Hematopoietic multipotent progenitor cell treated with erythropoietin and hydrocortisone succinate and interleukin-3 and kit ligand, for 6 days (in vitro differentiated cells): ENCODE results near the gene MAPKAPK5.

Experiments
- DNase-seq: peaks from one replicate; pipeline ENCODE4 v3.0.0-alpha.2; 2015

The MAPKAPK5 gene

DNA sequence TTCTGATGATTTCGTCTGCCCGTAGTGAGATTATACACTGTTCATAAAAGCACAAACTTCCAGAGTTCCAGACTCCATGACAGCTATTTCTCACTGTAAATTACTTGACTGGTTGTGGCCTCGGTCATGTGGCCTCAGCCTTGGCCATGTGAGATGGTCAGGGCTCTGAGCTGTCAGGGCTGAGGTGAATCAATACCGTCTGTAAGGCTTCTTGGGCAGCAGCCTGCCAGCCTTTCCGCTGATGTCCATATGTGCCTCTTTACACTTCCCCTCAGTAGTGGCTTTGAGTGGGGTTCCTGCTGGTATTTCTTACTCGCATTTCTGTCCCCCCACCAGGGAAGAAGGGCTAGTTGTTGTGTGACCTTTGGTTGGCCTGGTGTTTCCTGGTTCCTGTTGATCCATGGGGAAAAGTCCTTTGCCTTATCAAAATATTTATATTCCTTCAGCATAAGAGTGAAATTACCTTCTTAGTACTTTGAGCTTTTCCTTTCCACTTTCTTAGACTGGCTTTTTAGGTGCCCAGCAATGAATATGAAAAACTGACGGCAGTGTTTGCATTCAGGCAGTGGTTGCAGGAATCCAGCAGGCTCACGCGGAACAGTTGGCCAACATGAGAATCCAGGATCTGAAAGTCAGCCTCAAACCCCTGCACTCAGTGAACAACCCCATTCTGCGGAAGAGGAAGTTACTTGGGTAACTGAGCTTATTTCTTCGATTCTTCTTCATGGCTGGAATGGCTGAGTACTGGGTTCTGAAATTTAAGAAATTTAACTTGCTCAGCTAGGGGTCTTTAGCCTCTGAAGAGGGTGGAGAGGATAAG is 46.1 kb downstream of the MAPKAPK5 start:
- no peak for DNase-seq

DNA sequence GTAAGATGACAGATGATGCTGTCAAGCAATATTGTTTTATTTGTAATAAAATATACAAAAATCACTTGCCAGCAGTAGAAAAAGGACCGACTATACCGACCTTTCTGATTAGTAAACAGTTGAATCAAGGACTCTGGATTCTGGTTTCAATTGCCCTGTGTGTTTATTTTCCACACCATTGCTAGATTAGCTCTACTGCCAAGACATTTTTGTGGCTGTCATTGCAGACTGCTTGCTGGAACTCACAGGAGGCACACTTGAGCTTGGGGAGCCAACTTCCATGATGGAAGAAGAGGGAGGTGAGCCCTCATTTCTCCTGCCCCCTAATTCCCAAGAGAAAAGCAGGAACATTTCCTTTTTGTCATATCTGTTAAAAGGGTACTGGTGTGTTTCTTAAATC is 51.3 kb downstream of the MAPKAPK5 start:
- no peak for DNase-seq

DNA sequence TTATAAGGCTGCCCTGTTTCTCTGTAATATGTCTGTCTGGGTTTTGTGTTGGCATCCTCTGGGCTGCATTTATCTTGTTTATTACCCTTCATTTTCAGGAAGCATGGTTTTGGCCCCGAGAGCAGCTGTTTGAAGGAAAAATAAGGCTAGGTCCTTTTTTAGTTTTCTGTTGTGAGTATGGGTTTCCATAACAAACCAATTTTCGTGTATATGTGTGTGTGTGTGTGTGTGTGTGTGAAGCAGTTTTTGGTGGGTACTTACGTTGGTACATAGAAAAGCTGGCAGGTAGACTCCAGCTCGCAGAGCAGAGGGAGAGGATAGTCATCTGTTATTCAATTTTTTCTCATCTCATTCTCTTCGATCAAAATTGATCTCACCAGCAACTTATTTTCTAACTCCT is 52.5 kb downstream of the MAPKAPK5 start:
- no peak for DNase-seq

DNA sequence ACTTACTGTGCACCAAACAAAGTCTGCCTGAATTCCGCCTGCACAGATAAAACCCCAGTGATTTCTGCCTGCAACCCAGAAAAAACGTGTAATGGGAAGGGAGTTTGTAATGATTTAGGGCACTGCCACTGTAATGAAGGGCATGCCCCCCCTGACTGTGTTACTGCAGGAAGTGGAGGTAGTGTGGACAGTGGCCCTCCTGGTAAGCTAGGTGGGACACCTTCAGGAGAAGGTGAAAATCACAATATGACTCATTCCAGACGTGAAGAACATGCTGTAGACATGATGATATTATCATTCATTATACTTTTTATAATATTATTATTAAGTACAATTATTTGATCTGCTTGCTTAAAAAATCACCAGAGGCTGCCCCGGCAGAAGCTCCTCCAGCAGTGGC is 59.2 kb downstream of the MAPKAPK5 start:
- DNase-seq: no peak

DNA sequence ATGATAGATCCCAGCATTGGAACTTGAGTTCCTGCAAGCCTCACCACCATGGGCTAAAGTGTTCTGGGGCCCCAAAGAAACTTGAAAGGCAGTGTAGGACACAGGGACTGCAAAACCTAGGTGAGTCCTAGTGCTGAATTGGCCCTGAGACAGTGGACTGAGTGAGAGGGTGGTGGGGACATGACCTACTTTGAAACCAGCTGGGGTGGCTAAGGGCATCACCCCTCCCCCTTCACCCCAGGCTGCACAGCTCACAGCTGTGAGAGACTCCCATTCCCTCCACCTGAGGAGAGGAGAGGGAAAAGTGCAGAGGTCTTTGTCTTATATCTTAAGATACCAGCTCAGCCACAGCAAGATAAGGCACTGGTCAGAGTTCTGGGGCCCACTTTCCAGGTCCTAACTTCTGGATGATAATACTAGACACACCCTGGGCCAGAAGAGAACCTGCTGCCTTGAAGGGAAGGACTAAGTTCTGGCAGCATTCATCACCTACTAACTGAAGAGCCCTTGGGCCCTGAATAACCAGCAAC is 62.5 kb downstream of the MAPKAPK5 start:
- DNase-seq: peak; percentile 28

DNA sequence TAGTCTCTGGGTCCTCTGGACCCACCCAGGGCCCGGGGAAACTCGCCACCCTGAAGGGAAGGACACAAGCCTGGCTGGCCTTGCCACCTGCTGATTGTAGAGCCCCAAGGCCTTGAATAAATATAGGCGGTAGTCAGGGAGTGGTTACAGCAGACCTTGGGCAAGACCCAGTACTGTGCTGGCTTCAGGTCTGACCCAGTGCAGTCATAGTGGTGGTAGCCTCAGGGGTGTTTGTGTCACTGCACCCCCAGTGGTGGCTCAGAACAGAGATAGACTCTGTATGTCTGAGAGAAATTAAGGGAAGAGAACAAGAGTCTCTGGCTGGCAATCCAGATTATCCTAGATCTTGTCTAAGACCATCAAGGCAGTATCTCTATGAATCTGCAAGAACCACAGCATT is 63.5 kb downstream of the MAPKAPK5 start:
- DNase-seq: no peak

DNA sequence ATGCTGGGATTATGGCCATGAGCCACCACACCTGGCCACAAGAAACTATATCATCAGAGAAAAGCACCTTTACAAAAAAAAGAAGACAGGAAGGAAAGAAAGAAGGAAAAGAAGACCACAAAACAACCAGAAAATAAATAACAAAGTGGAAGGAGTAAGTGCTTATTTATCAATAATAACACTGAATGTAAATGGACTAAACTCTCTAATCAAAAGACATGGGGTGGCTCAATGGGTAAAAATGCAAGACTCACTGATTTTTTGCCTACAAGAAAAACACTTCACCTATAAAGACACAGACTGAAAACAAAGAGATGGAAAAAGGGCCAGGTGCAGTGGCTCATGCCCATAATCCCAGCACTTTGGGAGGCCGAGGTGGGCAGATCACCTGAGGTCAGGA is 65.7 kb downstream of the MAPKAPK5 start:
- DNase-seq: no peak

DNA sequence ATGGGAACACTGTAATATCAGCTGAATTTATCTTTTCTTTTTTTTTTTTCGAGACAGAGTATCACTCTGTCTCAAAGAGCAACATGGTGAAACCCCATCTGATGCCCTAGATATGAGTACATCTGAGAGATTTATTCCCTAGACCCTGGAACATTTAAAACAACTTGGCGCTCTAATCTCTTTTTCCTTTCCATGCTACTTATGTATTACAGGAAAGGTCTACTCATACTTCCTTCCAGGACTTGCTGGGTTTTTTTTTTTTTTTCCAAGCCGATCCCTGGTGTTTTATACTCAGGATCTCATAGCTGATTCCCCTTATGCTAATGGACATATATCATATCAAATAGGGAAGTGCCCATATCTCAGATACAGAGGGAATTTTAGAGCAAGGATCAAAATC is 83.1 kb downstream of the MAPKAPK5 start:
- no peak for DNase-seq

DNA sequence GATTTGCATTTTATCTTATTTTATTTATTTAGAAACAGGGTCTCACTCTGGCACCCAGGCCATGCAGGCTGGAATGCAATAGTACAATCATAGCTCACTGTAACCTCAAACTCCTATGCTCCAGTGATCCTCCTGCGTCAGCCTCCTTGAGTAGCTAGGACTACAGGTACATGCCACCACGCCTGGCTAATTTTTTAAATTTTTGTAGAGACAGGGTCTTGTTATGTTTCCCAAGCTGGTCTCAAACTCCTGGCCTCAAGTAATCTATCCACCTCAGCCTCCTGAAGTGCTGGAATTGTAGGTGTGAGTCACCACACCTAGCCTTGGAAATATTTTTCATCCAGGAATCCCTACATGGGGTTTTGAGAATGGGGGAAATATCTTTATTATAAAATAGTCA is 84.6 kb downstream of the MAPKAPK5 start:
- DNase-seq: no peak

DNA sequence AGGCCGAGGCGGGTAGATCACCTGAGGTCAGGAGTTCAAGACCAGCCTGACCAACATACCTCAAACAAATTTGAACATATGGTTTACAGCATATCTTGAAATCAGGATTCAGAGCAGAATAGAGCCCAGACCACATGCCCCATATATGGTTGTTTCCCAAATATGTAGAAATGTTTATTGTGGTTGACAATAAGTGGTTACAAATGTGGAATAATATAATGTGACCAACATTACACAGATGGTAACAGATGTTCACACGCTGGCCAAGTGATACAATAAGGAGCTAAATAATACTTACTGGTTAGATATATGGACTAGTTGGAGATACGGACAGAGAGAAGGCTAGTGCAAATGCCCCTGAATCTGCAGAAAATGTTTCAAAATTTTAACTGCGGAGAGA is 85.3 kb downstream of the MAPKAPK5 start:
- no peak for DNase-seq

DNA sequence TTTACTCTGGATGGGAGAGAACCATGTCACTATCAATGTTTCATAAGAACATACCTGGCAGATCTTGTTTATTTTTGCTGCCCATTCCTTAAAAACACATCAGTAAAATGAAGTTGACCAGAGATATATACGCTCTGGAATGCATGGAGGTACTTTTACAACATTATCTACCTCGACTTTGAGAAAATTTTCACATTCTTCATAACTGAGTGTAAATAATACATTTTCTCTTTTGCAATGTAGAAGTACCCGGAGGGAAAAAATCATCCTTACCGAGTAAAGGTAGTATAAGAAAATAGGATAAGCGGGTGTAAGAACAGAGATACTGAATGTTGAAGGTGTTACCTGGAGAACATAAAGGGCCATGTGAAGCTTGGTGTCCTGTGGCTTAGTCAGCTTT is 90.2 kb downstream of the MAPKAPK5 start:
- no peak for DNase-seq

DNA sequence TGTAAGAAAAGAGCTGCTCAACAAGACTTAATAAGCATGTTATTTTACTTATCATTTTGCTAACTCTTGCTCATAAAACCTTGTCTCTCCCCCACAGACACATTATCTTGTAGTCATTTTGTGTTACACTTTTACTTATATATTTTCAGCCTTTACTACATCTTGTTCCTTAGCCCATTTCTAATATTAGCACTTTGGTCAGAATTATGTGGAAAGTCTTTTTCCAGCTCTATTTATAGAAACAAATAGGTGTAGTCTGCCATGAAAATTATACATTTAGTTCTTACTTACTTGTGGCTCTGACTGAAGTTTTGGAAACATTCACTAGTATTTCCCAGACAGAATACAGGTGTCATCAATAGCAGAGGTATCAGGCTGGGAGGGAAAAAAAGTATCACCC is 94.8 kb downstream of the MAPKAPK5 start:
- no peak for DNase-seq

DNA sequence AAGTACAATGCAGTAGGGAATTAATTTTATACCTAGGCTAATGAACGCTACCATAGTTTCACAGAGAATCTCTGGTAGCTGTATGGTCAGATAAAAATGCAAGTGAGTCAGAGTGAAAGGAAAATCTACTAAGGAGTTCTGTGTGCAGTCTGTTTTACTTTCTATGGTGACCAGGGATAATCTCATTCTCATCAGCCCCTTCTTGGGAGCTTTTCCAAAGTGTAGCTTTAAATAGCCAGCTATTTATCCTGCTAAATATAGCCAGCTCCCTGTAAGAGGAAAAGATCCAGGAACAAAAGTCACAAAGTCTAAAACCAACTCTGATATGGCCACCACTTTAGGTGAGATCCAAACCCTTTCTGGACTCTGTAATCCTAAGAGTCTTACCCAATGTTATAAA is 95.4 kb downstream of the MAPKAPK5 start:
- no peak for DNase-seq

DNA sequence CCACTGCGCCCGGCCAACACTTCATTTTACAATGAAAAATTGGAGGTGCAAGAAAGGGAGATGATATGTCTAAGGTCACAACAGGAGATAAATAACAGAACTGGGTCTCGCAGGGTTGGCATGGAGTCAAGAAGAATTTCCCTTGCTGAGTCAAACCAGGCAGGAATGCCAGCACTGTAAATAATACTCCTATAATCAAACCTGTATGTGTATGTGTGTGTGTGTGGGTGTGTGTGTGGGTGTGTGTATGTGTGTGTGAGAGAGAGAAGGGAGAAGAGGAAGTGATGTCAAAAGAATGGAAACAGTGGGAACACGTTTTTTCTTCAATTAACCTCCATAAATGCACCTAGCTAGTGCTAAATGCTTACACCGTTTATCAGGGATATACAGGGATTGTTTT is 100.5 kb downstream of the MAPKAPK5 start:
- DNase-seq: no peak

DNA sequence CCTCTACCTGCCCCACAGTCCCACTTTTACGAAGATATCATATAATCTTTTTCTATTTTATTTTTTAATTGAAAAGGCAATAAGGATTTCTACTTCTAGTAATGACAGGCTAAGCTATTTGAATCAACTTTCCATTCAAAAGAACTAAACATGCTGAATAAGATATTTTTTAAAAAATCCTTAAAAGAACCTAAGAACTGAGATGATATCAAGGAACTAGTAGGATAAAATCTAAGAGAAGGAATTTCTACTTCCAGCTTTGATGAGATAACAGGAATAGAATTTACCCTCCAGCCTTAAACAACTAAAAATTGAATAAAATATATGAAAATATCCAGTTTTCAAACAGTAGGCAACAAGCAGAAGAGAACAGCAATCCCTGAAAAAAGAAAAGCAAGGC is 101.9 kb downstream of the MAPKAPK5 start:
- DNase-seq: no peak

DNA sequence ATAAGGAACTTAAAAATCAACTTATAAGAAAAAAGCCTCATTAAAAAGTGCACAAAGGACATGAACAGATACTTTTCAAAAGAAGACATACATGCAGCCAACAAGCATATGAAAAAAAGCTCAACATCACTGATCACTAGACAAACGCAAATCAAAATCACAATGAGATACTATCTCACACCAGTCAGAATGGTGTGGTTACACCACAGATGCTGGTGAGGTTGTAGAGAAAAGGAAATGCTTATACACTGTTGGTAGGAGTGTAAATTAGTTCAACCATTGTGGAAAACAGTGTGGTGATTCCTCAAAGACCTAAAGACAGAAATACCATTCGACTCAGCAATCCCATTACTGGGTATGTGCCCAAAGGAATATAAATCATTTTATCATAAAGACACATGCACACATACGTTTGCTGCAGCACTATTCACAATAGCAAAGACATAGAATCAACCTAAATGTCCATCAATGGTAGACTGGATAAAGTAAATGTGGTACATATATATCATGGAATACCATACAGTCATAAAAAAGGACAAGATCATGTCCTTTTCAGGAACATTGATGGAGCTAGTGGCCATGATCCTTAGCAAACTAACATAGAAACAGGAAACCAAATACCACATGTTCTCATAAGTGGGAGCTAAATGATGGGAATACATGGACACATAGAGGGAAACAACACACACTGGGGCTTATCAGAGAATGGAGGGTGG is 109.1 kb downstream of the MAPKAPK5 start:
- peak; percentile 24 for DNase-seq
